ENCODE results near the gene PASK.

PASK gene

GRCh38 chr2:241126771-241127202 is 22.5 kb downstream of the PASK start:
- DNase-seq (ENCODE audit: low read depth, low spot score) = no peak

- no peak for DNase-seq (ENCODE audit: low read depth, low spot score)
These were observed 23.1 kb downstream of the PASK start for GRCh38 chr2:241126201-241126611.

GRCh38 chr2:241125626-241126025 is 23.6 kb downstream of the PASK start:
- no peak for DNase-seq (ENCODE audit: low read depth, low spot score)

DNA sequence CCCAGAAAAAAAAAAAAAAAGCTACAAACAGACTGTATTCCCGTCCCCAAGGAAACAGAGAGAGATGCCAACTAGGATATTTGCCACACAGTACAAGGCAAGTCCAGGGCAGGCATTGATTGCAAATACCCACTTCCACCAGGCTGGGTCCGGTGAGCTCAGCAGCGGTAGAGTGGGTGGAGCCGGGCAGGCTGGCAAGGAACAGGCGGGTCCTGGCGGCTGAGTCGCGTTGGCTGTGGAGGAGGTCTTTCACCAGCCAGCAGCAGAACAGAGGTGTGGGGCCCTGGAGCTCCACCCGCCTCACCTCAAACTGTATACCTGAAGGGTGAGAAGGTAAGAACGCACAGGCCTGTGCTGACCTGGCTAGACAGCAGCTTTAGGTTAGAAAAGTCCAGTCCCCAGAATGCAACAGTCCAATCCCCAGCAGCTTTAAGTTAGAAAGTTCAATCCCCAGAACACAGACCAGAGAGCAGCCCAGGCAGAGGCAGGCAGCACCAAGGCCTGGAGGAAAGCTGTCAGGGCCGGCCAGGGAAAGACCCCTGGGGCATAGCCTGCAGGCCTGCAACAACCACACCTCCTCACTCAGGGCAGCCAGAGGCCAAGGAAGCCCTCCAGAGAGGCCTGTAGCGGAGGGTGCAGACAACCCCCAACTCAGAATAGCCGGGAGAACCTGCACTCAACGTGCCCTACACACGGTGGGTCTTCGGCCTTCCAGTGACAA is 25.3 kb downstream of the PASK start:
- no peak for DNase-seq (ENCODE audit: low read depth, low spot score)

DNA sequence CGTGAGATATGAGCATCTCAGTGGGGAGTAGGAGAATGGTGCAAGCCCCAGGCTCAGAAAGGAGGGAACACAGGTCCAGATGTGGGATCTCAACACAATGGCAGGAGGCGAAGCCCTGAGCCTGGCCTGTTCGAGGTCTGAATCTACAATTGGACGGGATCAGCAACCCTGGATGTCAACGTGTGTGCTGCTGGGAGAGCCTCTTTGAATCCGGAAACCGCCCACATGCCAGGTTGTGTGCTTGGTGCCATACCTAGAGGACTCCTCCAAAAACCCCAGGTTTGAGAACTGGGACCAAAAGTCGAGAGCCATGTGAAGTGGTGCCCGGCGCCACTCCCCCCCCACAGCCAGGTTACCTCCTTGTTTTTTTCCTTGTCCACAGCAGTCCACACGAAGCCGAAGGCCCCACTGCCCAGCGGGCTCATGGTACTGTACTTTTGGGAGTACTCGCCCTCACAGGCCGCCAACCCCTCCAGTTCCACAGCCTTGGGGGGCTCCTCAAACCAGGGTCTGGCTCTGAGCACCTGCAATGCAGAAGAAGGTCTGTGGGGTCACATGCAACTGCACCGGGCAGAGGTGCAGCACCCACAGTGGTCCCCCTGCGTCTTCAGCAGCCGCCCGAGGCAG is 26.8 kb downstream of the PASK start:
- no peak for DNase-seq (ENCODE audit: low read depth, low spot score)

DNA sequence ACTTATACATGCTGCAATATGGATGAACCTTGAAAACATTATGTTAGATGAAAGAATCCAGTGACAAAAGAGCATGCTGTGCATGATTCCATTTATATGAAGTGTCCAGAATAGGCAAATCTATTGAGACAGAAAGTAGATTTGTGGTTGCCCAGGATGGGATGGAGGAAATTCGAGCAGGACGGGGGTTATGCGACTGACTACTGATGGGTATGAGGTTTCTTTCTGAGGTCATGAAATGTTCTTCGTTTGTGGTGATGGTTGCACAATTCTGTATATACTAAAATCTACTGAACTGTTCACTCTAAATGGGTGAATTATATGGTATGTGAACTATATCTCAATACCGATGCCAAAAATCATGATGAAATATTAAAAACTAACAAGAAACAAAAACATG is 28.3 kb downstream of the PASK start:
- DNase-seq (ENCODE audit: low read depth, low spot score) = no peak

- no peak for DNase-seq (ENCODE audit: low read depth, low spot score)
These were observed 28.8 kb downstream of the PASK start for GRCh38 chr2:241120440-241120839.

DNA sequence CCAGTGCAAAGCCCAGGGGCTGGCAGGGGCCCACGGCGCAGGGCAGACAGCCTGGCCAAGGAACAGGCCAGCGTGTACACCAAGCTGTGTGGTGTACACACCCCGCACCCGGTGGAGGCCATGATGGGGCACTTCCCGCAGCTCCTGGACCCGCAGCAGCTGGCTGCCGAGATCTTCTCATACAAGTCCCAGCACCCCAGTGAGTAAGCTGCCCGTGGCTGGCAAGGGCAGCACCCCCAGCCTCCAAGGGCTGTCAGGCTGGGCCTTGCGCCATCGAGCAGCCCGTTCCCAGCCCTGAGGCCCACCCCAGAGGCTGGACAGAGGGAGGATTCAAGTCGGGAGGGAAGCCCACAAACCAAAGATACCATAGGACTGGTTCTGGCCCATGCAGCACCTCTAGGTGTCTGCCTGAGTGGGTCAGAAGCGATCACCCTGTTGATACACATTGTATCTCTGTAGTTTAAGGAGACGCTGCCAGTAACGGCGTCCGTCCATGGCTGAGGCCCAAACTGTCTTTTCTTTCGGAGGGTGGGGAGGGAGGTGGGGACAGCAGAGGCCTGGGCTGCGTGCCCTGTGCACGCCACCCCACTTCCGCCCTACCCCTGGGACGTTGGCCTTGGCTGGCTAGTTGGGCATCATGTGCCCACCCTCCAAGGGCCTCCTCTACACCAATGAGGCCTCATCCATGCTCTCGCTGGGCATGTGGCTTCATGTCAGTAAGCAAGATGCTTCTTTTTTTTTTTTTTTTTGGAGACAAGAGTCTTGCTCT is 30.4 kb downstream of the PASK start:
- DNase-seq (ENCODE audit: low read depth, low spot score) = no peak

GRCh38 chr2:241116606-241117560 is 32.4 kb downstream of the PASK start:
- DNase-seq (ENCODE audit: low read depth, low spot score) = no peak

- DNase-seq (ENCODE audit: low read depth, low spot score) = no peak
These were observed 33.9 kb downstream of the PASK start for GRCh38 chr2:241115361-241115760.

GRCh38 chr2:241114836-241115235 is 34.4 kb downstream of the PASK start:
- DNase-seq (ENCODE audit: low read depth, low spot score) = no peak

GRCh38 chr2:241112592-241112991 is 36.7 kb downstream of the PASK start:
- no peak for DNase-seq (ENCODE audit: low read depth, low spot score)

DNA sequence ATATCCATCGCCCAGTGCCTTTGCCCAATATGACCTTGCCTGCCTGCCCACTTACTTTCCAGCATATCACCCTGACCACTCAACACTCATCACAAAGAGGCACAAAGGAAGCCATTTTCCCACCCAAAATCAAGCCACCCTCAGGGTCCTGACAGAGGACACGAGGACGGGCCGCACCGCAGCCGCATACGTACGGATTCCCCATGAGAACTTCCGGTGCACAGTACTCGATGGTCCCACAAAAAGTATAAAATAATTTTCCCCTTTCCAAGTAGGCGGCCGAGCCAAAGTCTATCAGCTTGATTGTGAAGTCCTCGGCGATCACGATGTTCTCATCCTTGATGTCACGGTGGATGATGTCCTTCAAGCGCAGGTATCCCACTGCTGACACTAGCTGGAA is 37.2 kb downstream of the PASK start:
- no peak for DNase-seq (ENCODE audit: low read depth, low spot score)

DNA sequence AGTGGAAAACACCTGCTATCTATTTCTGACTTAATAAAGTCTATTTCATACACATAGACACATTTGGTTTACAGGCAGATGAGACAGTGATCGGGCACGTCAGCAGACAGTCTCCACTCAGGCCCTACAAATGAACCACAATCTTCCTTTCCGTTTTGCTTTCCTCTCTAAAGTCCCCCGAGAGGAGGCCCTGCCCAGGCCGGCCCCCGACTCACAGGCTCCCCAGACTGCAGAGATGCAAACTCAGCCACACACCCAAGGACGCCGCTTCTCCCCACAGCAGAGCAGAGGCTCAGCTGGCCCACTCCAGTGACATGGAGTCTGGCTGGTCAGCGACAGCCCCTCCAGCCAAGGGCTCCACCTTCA is 37.8 kb downstream of the PASK start:
- no peak for DNase-seq (ENCODE audit: low read depth, low spot score)

DNA sequence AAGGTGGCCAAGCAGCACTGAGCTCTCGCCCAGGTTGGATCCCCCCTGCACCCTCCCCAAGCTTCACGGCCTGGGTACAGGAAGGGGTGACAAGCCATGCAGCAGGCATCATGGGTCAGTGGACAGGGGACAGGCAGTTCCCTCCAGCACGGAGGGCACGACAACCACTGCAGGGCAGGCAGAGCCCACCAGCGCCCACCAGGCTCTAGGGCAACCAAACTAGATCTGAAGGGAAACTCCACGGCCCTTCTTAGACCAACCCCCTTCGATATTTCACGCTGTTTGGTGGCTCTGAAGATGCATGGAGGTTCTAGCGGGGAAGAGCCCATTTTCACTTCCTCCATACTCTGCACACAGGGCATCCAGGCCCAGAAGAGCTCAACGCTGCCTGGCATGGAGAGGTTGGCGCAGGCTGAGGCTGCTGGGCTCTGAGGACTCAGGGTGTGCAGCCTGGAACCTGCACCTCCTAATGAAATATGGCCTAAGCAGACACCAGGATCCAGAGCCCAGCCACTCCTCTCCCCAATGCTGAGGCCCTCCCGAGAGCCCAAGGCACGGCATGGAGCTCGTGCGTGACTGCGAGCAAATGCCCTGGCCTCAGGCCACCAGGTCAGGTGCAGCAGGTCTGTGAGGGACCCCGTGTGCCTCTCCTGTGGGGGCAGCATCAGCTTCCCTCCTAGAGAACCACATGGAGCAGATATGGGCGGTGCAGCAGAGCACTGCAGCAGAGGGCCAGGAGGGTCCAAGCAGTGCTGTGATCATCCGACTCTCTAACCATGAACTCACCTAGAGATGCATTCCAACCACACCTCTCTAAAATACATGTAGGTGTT is 38.4 kb downstream of the PASK start:
- DNase-seq (ENCODE audit: low read depth, low spot score) = no peak

- no peak for DNase-seq (ENCODE audit: low read depth, low spot score)
These were observed 39.1 kb downstream of the PASK start for GRCh38 chr2:241110089-241110606.

DNA sequence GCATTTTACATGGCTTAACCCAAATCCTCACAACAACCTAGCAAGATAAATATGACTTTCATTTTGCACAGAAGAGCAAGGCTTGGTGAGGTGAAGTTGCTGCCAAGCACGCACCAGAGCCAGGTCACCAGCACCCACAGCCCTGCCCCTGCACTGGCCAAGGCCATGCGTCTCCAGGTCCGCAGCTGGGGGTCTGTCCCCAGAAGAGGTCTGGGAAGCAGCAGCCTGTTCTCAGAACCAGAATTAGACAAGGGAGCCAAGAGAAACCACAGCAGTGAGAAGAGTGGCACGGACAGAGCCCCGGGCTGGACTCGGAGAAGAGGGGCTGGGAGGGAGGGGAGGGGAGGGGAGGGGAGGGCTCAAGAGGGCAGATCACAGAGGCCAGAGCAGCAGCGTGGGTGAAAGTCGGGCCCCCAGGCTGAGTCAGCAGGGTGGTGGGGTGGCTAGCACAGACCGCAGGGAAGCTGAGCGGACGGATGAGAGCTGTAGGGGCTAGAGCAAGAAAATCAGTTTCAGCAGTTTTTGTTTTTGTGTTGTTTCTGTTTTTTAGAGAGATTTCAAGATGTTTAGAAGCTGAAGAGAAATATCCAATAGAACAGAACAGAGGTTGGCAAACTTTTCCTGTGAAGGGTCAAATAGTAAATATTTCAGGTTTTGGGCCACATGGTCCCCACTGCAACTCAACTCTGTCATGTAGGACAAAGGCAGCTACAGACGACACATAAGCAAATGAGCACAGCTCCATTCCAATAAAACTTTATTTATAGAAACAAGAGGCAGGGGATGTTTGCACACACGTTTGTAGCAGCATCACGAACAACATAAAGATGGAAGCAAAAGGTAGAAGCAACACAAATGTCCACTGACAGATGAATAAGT is 39.8 kb downstream of the PASK start:
- no peak for DNase-seq (ENCODE audit: low read depth, low spot score)

GRCh38 chr2:241108271-241109209 is 40.7 kb downstream of the PASK start:
- no peak for DNase-seq (ENCODE audit: low read depth, low spot score)

Data from activated CD4-positive, CD25-positive, alpha-beta regulatory T cell treated with anti-CD3 and anti-CD28 coated beads, Interleukin-2, amount 50 U/mL, for 16 hours (primary cell).